Osteoblast (primary cell): Measurements from ENCODE around the gene SPRED2. TPM values are rescaled to one million over a fixed set of nuclear protein-coding genes. Genes with fewer than 3 reads are reported as not detected.

Experiments
- DNase-seq: peaks from one replicate; pipeline ENCODE4 v3.0.0; 2011; ENCODE audit warnings: low spot score, mixed read lengths; ENCODE audit not compliant: insufficient read length; ENCODE audit errors: missing footprints
- H2AFZ ChIP-seq: 2 replicates; pipeline ENCODE4 v1.6.0; 2011; ENCODE audit warnings: mild to moderate bottlenecking, low read length
- H3K27ac ChIP-seq: 2 replicates; pipeline ENCODE4 v1.5.1; 2011; ENCODE audit warnings: mild to moderate bottlenecking, low read depth, low read length, moderate library complexity
- H3K27me3 ChIP-seq: 2 replicates; pipeline ENCODE4 v1.6.0; 2012; ENCODE audit warnings: mild to moderate bottlenecking, control low read depth, inconsistent platforms, low read length, moderate library complexity; ENCODE audit not compliant: insufficient read depth
- H3K36me3 ChIP-seq: 2 replicates; pipeline ENCODE4 v1.5.1; 2011; ENCODE audit warnings: mild to moderate bottlenecking, low read length, control low read depth, moderate library complexity; ENCODE audit not compliant: insufficient read depth
- H3K4me1 ChIP-seq: 2 replicates; pipeline ENCODE4 v1.5.1; 2011; ENCODE audit warnings: mild to moderate bottlenecking, low read length, control low read depth, moderate library complexity; ENCODE audit not compliant: insufficient read depth
- H3K4me2 ChIP-seq: 2 replicates; pipeline ENCODE4 v1.6.0; 2011; ENCODE audit warnings: mild to moderate bottlenecking, low read length; ENCODE audit not compliant: insufficient read depth
- H3K4me3 ChIP-seq: fragments of 200-600 bp; sonication (generic); 3 replicates; pipeline ENCODE4 v1.5.1; 2012; ENCODE audit warnings: mild to moderate bottlenecking, low read length, inconsistent platforms; ENCODE audit not compliant: insufficient read depth
- H3K79me2 ChIP-seq: 2 replicates; pipeline ENCODE4 v1.6.0; 2012; ENCODE audit warnings: mild to moderate bottlenecking, low read length, control low read depth, inconsistent platforms; ENCODE audit not compliant: insufficient read depth
- H3K9me3 ChIP-seq: 2 replicates; pipeline ENCODE4 v1.5.1; 2011; ENCODE audit warnings: low read depth, low read length, control low read depth
- H4K20me1 ChIP-seq: 2 replicates; pipeline ENCODE4 v1.6.0; 2012; ENCODE audit warnings: mild to moderate bottlenecking, low read length, control low read depth; ENCODE audit not compliant: insufficient read depth
- CTCF ChIP-seq: IDR thresholded peaks from 2 replicates; pipeline ENCODE4 v1.5.1; 2011; ENCODE audit warnings: mild to moderate bottlenecking, low read depth, low read length, moderate library complexity; ENCODE audit errors: extremely low read depth
- total RNA-seq: library from RNA; depleted of rRNA; stranded (reverse); fragments of >200 nt; gene quantifications from 2 replicates; pipeline ENCODE4 v1.2.3, GENCODE V29; 2012

SPRED2 gene
- total RNA-seq, 1 donor: 17.4 TPM

- no peak overlapping the region for H3K27ac ChIP-seq
- H3K4me2 ChIP-seq: no peak overlapping the region
- H3K4me3 ChIP-seq: no peak overlapping the region
- H3K9me3 ChIP-seq: peaks cover 5% of the 10 kb centered on the region
- no peaks in the 10 kb centered on the region for H4K20me1 ChIP-seq
- no peak for TF ChIP-seq CTCF
- peak; percentile 32 for DNase-seq
- H3K4me1 ChIP-seq: no peaks in the 10 kb centered on the region
- H3K27me3 ChIP-seq: no peaks in the 10 kb centered on the region
- H2AFZ ChIP-seq: no peak overlapping the region
- no peaks in the 10 kb centered on the region for H3K79me2 ChIP-seq
- no peaks in the 10 kb centered on the region for H3K36me3 ChIP-seq
Observed at GRCh38 chr2:65478498-65479135, 46.2 kb upstream of the SPRED2 start.

- DNase-seq: peak; percentile 9
- Histone ChIP-seq H3K27me3 (no peaks in the 10 kb centered on the region), H3K27ac (no peak overlapping the region), H3K79me2 (no peaks in the 10 kb centered on the region), H3K4me3 (no peak overlapping the region), H2AFZ (no peak overlapping the region), H3K36me3 (no peaks in the 10 kb centered on the region), H3K9me3 (peaks cover 5% of the 10 kb centered on the region), H4K20me1 (no peaks in the 10 kb centered on the region), H3K4me2 (no peak overlapping the region), H3K4me1 (no peaks in the 10 kb centered on the region)
- no peak for TF ChIP-seq CTCF
Observed at GRCh38 chr2:65477590-65477989, 45.2 kb upstream of the SPRED2 start.

- H3K4me2 ChIP-seq: no peak overlapping the region
Observed at GRCh38 chr2:65476778-65477177, 44.4 kb upstream of the SPRED2 start.

GRCh38 chr2:65475000-65475399 is 42.6 kb upstream of the SPRED2 start:
- Histone ChIP-seq H3K9me3 (peaks cover 5% of the 10 kb centered on the region), H4K20me1 (no peaks in the 10 kb centered on the region), H2AFZ (no peak overlapping the region), H3K27ac (no peak overlapping the region), H3K79me2 (no peaks in the 10 kb centered on the region), H3K4me3 (no peak overlapping the region), H3K27me3 (no peaks in the 10 kb centered on the region), H3K36me3 (no peaks in the 10 kb centered on the region), H3K4me2 (no peak overlapping the region), H3K4me1 (no peaks in the 10 kb centered on the region)
- TF ChIP-seq CTCF: no peak
- DNase-seq: peak; percentile 18

More at GRCh38 chr2:65476778-65477177, 44.4 kb upstream of the SPRED2 start:
- H3K79me2 ChIP-seq: no peaks in the 10 kb centered on the region
- no peak overlapping the region for H2AFZ ChIP-seq
- TF ChIP-seq CTCF: no peak
- no peak for DNase-seq
- H3K27me3 ChIP-seq: no peaks in the 10 kb centered on the region
- H3K4me1 ChIP-seq: no peaks in the 10 kb centered on the region
- H3K27ac ChIP-seq: no peak overlapping the region
- peaks cover 5% of the 10 kb centered on the region for H3K9me3 ChIP-seq
- H4K20me1 ChIP-seq: no peaks in the 10 kb centered on the region
- H3K4me3 ChIP-seq: no peak overlapping the region
- H3K36me3 ChIP-seq: no peaks in the 10 kb centered on the region
